HEK293T (cell line): ENCODE data around the gene PLEKHD1.

Source experiments
- ARNT ChIP-seq: fragments of 450-650 bp; IDR thresholded peaks from 2 replicates; pipeline ENCODE4 v1.6.1; 2017; ENCODE audit warnings: mild to moderate bottlenecking
- ELF4 ChIP-seq: fragments of 450-650 bp; IDR thresholded peaks from 2 replicates; pipeline ENCODE4 v1.6.1; 2017; ENCODE audit warnings: antibody characterized with exemption
- HDGF ChIP-seq: fragments of 450-650 bp; IDR thresholded peaks from 2 replicates; pipeline ENCODE4 v1.6.1; 2017; ENCODE audit warnings: antibody characterized with exemption, borderline replicate concordance
- LEF1 ChIP-seq: fragments of 450-650 bp; IDR thresholded peaks from 2 replicates; pipeline ENCODE4 v1.6.1; 2017; ENCODE audit warnings: mild to moderate bottlenecking, borderline replicate concordance
- NFRKB ChIP-seq: fragments of 450-650 bp; IDR thresholded peaks from 2 replicates; pipeline ENCODE4 v1.6.1; 2016; ENCODE audit warnings: mild to moderate bottlenecking, moderate library complexity
- PKNOX1 ChIP-seq: fragments of 450-650 bp; IDR thresholded peaks from 2 replicates; pipeline ENCODE4 v1.6.1; 2016
- SP1 ChIP-seq: fragments of 450-650 bp; IDR thresholded peaks from 2 replicates; pipeline ENCODE4 v1.6.1; 2017

- TF ChIP-seq PKNOX1: no peak
- TF ChIP-seq ELF4: no peak
- no peak for TF ChIP-seq NFRKB
- no peak for TF ChIP-seq SP1
- no peak for TF ChIP-seq HDGF
- no peak for TF ChIP-seq LEF1
- no peak for TF ChIP-seq ARNT
Measured at GRCh38 chr14:69473946-69474345, 10.6 kb upstream of the PLEKHD1 start.
